HepG2 (cell line): ENCODE measurements around the gene NLRP5. TPM values are rescaled to one million over a fixed set of nuclear protein-coding genes. Genes with fewer than 3 reads are reported as not detected.

Source experiments
- ASH2L ChIP-seq: fragments of 300-600, 200-600 bp; sonication (generic); IDR thresholded peaks from 2 replicates; pipeline ENCODE4 v1.7.0; 2017; ENCODE audit warnings: low read depth, mild to moderate bottlenecking, moderate library complexity, mixed read lengths, low read length; ENCODE audit not compliant: insufficient read length
- HIC2 ChIP-seq: sonication (generic); formaldehyde crosslinking; IDR thresholded peaks from 2 replicates; pipeline ENCODE4 v1.9.0; 2022; ENCODE audit warnings: low read depth, missing genetic modification reagents
- HMGXB4 ChIP-seq, 2 experiments: sonication (generic) in 1 of 2; formaldehyde crosslinking in 1 of 2; IDR thresholded peaks; 2 replicates each; pipeline versions ENCODE4 v1.4.0 to v1.6.1; 2018 to 2020; ENCODE audit warnings: missing genetic modification reagents in 2 of 2, borderline replicate concordance in 1 of 2, low read depth in 1 of 2, mild to moderate bottlenecking in 1 of 2, missing biosample characterization in 1 of 2
- HOXA3 ChIP-seq: sonication (generic); formaldehyde crosslinking; IDR thresholded peaks from 2 replicates; pipeline ENCODE4 v1.5.0; 2020; ENCODE audit warnings: missing genetic modification reagents
- IRF2 ChIP-seq: IDR thresholded peaks from 2 replicates; pipeline ENCODE4 v1.6.1; 2018; ENCODE audit warnings: missing genetic modification reagents, missing compliant biosample characterization
- KLF16 ChIP-seq, 2 experiments: sonication (generic) in 1 of 2; formaldehyde crosslinking in 1 of 2; IDR thresholded peaks; 2 replicates each; pipeline versions ENCODE4 v1.6.1 to v1.8.0; 2016 to 2023; ENCODE audit warnings: missing genetic modification reagents in 2 of 2, missing compliant biosample characterization in 1 of 2
- MAX ChIP-seq: IDR thresholded peaks from 2 replicates; pipeline ENCODE4 v1.6.1; 2012; ENCODE audit warnings: inconsistent platforms
- NR2F6 ChIP-seq, 2 experiments: IDR thresholded peaks; 2 replicates each; pipeline ENCODE4 v1.6.1; 2016; ENCODE audit warnings: antibody characterized with exemption in 1 of 2, mild to moderate bottlenecking in 1 of 2
- PLRG1 ChIP-seq: fragments of 450-650 bp; conservative IDR thresholded peaks from 2 replicates; pipeline ENCODE4 v1.6.1; 2016
- RBM22 ChIP-seq: fragments of 200-400 bp; formaldehyde crosslinking; optimal IDR thresholded peaks from 2 replicates; pipeline ENCODE3; 2017; ENCODE audit warnings: mild to moderate bottlenecking, low read length, moderate library complexity
- RXRA ChIP-seq: sonication (generic); formaldehyde crosslinking; IDR thresholded peaks from 2 replicates; pipeline ENCODE4 v1.5.1; 2020; ENCODE audit warnings: missing genetic modification reagents
- SAP130 ChIP-seq: IDR thresholded peaks from 2 replicates; pipeline ENCODE4 v1.6.1; 2016; ENCODE audit warnings: low read depth
- SIX4 ChIP-seq: sonication (generic); formaldehyde crosslinking; IDR thresholded peaks from 2 replicates; pipeline ENCODE4 v1.4.0; 2020; ENCODE audit warnings: missing genetic modification reagents
- SMAD3 ChIP-seq: sonication (generic); formaldehyde crosslinking; IDR thresholded peaks from 2 replicates; pipeline ENCODE4 v1.4.0; 2020; ENCODE audit warnings: missing genetic modification reagents
- SMYD3 ChIP-seq: sonication (generic); formaldehyde crosslinking; IDR thresholded peaks from 2 replicates; pipeline ENCODE4 v1.8.1; 2023; ENCODE audit warnings: mild to moderate bottlenecking, missing genetic modification reagents
- TFDP1 ChIP-seq: IDR thresholded peaks from 2 replicates; pipeline ENCODE4 v1.6.1; 2016; ENCODE audit warnings: missing compliant biosample characterization, missing genetic modification reagents, borderline replicate concordance
- XRCC5 ChIP-seq: fragments of 200-400 bp; formaldehyde crosslinking; optimal IDR thresholded peaks from 2 replicates; pipeline ENCODE3; 2017; ENCODE audit warnings: mild to moderate bottlenecking, low read length
- ZNF263 ChIP-seq: sonication (generic); formaldehyde crosslinking; IDR thresholded peaks from 2 replicates; pipeline ENCODE4 v1.4.0; 2020; ENCODE audit warnings: missing genetic modification reagents
- ZNF687 ChIP-seq: sonication (generic); formaldehyde crosslinking; IDR thresholded peaks from 2 replicates; pipeline ENCODE4 v1.5.1; 2020; ENCODE audit warnings: mild to moderate bottlenecking, missing genetic modification reagents, moderate library complexity
- ZSCAN21 ChIP-seq: sonication (generic); formaldehyde crosslinking; IDR thresholded peaks from 2 replicates; pipeline ENCODE4 v1.8.0; 2022; ENCODE audit warnings: mild to moderate bottlenecking, missing genetic modification reagents, moderate library complexity, borderline replicate concordance
- polyA plus RNA-seq, 8 experiments: library from polyadenylated mRNA; depleted of rRNA in 3 of 8; stranded (reverse) in 7 of 8; unstranded in 1 of 8; fragments of >200 nt; fragmentation: Illumina TruSeq in 4 of 8; extraction: Trizol in 4 of 8; gene quantifications; 2 replicates each; pipeline versions ENCODE4 v1.2.1 to v1.2.3, GENCODE V29; 2011 to 2016; ENCODE audit warnings: low read depth in 4 of 8, missing spikeins in 1 of 8, mixed read lengths in 1 of 8; ENCODE audit not compliant: insufficient read depth in 1 of 8
- total RNA-seq, 5 experiments: library from RNA; depleted of rRNA; stranded (reverse); fragments of >200 nt; fragmentation: Illumina TruSeq; extraction: Trizol; gene quantifications; 2 replicates each; pipeline ENCODE4 v1.2.3, GENCODE V29; 2016; ENCODE audit warnings: low read depth in 1 of 5

The NLRP5 gene
- total and polyA plus RNA-seq, 2 of the 13 experiments (the other 11 are each of a cell fraction or from before 2014, with no cell fraction given), result not detected

GRCh38 chr19:56105090-56105701 lies 118.6 kb downstream of the NLRP5 start (continued):
- peak; percentile 66; the same call in 1 of the 2 replicates for TF ChIP-seq HIC2 (CRISPR knock-in tag)
- peak; percentile 80 for TF ChIP-seq SAP130
- 0 out of 2 replicates have a peak, but pooled peaks have one; percentile 38 for TF ChIP-seq SIX4 (CRISPR knock-in tag)
- TF ChIP-seq XRCC5, result peak; percentile 69
- peak; percentile 37 for TF ChIP-seq ASH2L
- TF ChIP-seq ZSCAN21 (CRISPR knock-in tag), result peak; percentile 28; the same call in 1 of the 2 replicates
- peak; percentile 65; the same call in 1 of the 2 replicates for TF ChIP-seq IRF2 (CRISPR knock-in tag)
- TF ChIP-seq SMYD3 (CRISPR knock-in tag), result no peak
- TF ChIP-seq HOXA3, result peak; percentile 76; the same call in 1 of the 2 replicates
- TF ChIP-seq RXRA (CRISPR knock-in tag), result no peak; the same call in 1 of the 2 replicates
- TF ChIP-seq RBM22, result peak; percentile 32
- TF ChIP-seq SMAD3, result peak; percentile 49; the same call in 1 of the 2 replicates
- TF ChIP-seq HMGXB4 (CRISPR knock-in tag; IDR thresholded peaks at IDR 0.05; ENCODE audit: borderline replicate concordance in 1 of 2, low read depth in 1 of 2), result peak; percentile 20 to 59; a peak in 1 of 4 replicates
- TF ChIP-seq MAX, result peak; percentile 85
- TF ChIP-seq PLRG1, result no peak
- TF ChIP-seq TFDP1, result peak; percentile 62; the same call in 1 of the 2 replicates
- peak; percentile 34; the same call in 1 of the 2 replicates for TF ChIP-seq ZNF263
- peak; percentile 81 for TF ChIP-seq ZNF687 (CRISPR knock-in tag)
- TF ChIP-seq NR2F6 (IDR thresholded peaks at IDR 0.05), result no peak
- peak; percentile 59 for TF ChIP-seq NR2F6 (CRISPR knock-in tag; IDR thresholded peaks at IDR 0.05)
- peak in 1 of 2 experiments; percentile 65; a peak in 1 of 4 replicates for TF ChIP-seq KLF16 (CRISPR knock-in tag; IDR thresholded peaks at IDR 0.05)
